Panc1 (cell line): ENCODE measurements around the gene ADARB2. TPM values are rescaled to one million over a fixed set of nuclear protein-coding genes. Genes with fewer than 3 reads are reported as not detected.

Source experiments
- ATAC-seq: fragments of 200-7000 bp; cut with Tn5 transposase; 2 replicates; pipeline ENCODE4 v1.9.1; 2020; ENCODE audit warnings: mild to moderate bottlenecking, moderate library complexity
- BruUV-seq: library from RNA; stranded (reverse); fragments of 400-500 nt; replicated peaks from 2 replicates; lab custom pipeline; 2021; lab: Mats Ljungman, UMichigan
- CTCF ChIA-PET: fragments of 300-600 bp; sonication (Branson Sonifier 250); formaldehyde crosslinking; loops from one replicate; lab custom pipeline; 2022; ENCODE audit warnings: antibody characterized with exemption; lab: Charles Lee
- POLR2A ChIA-PET: fragments of 300-600 bp; sonication (Branson Sonifier 250); formaldehyde crosslinking; loops from one replicate; lab custom pipeline; 2022; ENCODE audit warnings: antibody characterized with exemption; lab: Charles Lee
- DNase-seq: peaks from one replicate; pipeline ENCODE4 v3.0.0-alpha.2; 2010; ENCODE audit warnings: low read depth, low spot score
- H3K27ac ChIP-seq: 2 replicates; pipeline ENCODE4 v1.5.1; 2011; ENCODE audit warnings: mild to moderate bottlenecking, low read length, inconsistent platforms
- H3K27me3 ChIP-seq: fragments of 200-500 bp; sonication (Bioruptor generic); 2 replicates; pipeline ENCODE4 v1.6.0; 2014; ENCODE audit warnings: low read length, inconsistent platforms; ENCODE audit not compliant: control insufficient read depth, insufficient read depth
- H3K36me3 ChIP-seq: fragments of 200-500 bp; sonication (Bioruptor generic); 2 replicates; pipeline ENCODE4 v1.5.1; 2014; ENCODE audit warnings: inconsistent platforms, mild to moderate bottlenecking, low read length, moderate library complexity; ENCODE audit not compliant: control insufficient read depth, insufficient read depth
- H3K4me1 ChIP-seq: 2 replicates; pipeline ENCODE4 v1.5.1; 2011; ENCODE audit warnings: inconsistent platforms, mild to moderate bottlenecking, low read length, moderate library complexity; ENCODE audit not compliant: control insufficient read depth, insufficient read depth
- H3K4me3 ChIP-seq, 2 experiments: 2 replicates each; pipeline ENCODE4 v1.5.1; 2011 to 2012; ENCODE audit warnings: low read depth in 2 of 2, low read length in 2 of 2, mild to moderate bottlenecking in 2 of 2, inconsistent platforms in 1 of 2, moderate library complexity in 1 of 2
- H3K9me3 ChIP-seq: fragments of 200-500 bp; sonication (Bioruptor generic); 2 replicates; pipeline ENCODE4 v1.5.1; 2014; ENCODE audit warnings: low read depth, mild to moderate bottlenecking, inconsistent platforms, low read length, moderate library complexity; ENCODE audit not compliant: control insufficient read depth, insufficient read depth
- POLR2AphosphoS5 ChIP-seq: IDR thresholded peaks from 2 replicates; pipeline ENCODE4 v1.6.1; 2012; ENCODE audit warnings: mild to moderate bottlenecking, low read depth, low read length, moderate library complexity
- REST ChIP-seq, 2 experiments: IDR thresholded peaks; 2 replicates each; pipeline ENCODE4 v1.6.1; 2011 to 2012; ENCODE audit warnings: low read depth in 2 of 2, control low read depth in 1 of 2, low read length in 1 of 2, mild to moderate bottlenecking in 1 of 2, moderate library complexity in 1 of 2; ENCODE audit not compliant: insufficient read depth in 1 of 2
- SIN3A ChIP-seq: IDR thresholded peaks from 2 replicates; pipeline ENCODE4 v1.6.1; 2012; ENCODE audit warnings: low read depth, mild to moderate bottlenecking, low read length, moderate library complexity, borderline replicate concordance; ENCODE audit not compliant: insufficient read depth
- TCF7L2 ChIP-seq: IDR thresholded peaks from 2 replicates; pipeline ENCODE4 v1.6.1; 2011; ENCODE audit warnings: mild to moderate bottlenecking, low read depth, low read length, inconsistent platforms
- in situ Hi-C: cut with HindIII; loops from 2 replicates; pipeline ENCODE4 v1.10.0; 2016; ENCODE audit warnings: low sequenced_read_pairs, low pct_unique_long_range_greater_than_20kb
- intact Hi-C: fragments of 100-400 bp; cut with micrococcal nuclease; formaldehyde crosslinking; loops from one replicate; pipeline ENCODE4 v1.10.0; 2022; ENCODE audit not compliant: unreplicated experiment
- total RNA-seq: library from RNA; stranded (reverse); gene quantifications from one replicate; pipeline ENCODE4 v1.2.1, GENCODE V29; 2021; ENCODE audit not compliant: unreplicated experiment
- TF ChIP-seq, protein P1 (sequence below): fragments of 450-650 bp; IDR thresholded peaks from 2 replicates; pipeline ENCODE4 v1.5.1; 2017; ENCODE audit warnings: mild to moderate bottlenecking

Gene ADARB2
- total RNA-seq, 1 experiment from 2014 or later: 0.31 TPM

- intact Hi-C loops: no loop called here
- H3K9me3 ChIP-seq: no peaks in the 10 kb centered on the region
- no peak overlapping the region for H3K4me3 ChIP-seq
- H3K4me1 ChIP-seq: no peaks in the 10 kb centered on the region
- H3K36me3 ChIP-seq: no peaks in the 10 kb centered on the region
- no peaks in the 10 kb centered on the region for H3K27me3 ChIP-seq
- DNase-seq (no peak), ATAC-seq (no peak)
- no TSS peak for BruUV-seq
- H3K27ac ChIP-seq: no peak overlapping the region
- ChIA-PET CTCF (no interaction called here), POLR2A (no interaction called here)
- TF ChIP-seq POLR2AphosphoS5: no peak
- no peak for TF ChIP-seq SIN3A
- TF ChIP-seq, protein P1, sequence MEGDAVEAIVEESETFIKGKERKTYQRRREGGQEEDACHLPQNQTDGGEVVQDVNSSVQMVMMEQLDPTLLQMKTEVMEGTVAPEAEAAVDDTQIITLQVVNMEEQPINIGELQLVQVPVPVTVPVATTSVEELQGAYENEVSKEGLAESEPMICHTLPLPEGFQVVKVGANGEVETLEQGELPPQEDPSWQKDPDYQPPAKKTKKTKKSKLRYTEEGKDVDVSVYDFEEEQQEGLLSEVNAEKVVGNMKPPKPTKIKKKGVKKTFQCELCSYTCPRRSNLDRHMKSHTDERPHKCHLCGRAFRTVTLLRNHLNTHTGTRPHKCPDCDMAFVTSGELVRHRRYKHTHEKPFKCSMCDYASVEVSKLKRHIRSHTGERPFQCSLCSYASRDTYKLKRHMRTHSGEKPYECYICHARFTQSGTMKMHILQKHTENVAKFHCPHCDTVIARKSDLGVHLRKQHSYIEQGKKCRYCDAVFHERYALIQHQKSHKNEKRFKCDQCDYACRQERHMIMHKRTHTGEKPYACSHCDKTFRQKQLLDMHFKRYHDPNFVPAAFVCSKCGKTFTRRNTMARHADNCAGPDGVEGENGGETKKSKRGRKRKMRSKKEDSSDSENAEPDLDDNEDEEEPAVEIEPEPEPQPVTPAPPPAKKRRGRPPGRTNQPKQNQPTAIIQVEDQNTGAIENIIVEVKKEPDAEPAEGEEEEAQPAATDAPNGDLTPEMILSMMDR: no peak
- in situ Hi-C loops: no loop called here
These were observed 95.9 kb downstream of the ADARB2 start for GRCh38 chr10:1641402-1641801.

DNA sequence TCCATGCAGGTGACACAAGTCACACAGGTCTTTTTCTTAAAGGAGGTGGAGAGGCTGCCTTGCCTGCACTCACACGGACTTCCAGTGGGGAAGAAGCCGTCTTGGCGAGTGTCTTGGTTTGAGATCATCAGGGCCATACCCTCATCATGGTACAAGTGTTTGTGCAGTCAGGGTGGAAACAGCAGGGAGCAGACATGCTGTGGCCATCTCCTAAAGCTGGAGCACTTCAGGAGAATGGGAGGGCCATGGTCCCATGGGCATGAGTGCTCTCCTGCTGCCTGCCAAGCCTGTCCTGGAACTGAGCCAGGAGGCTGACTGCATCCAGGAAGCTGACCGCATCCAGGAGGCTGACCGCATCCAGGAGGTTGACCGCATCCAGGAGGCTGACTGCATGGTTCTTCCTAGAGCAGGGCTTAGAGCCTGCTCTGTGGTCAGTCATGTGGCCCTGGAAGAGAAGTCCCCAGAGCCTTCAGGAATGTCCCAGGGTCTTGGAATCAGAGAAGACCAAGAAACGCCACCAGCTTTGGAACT is 98.4 kb downstream of the ADARB2 start:
- Histone ChIP-seq H3K27me3 (no peaks in the 10 kb centered on the region), H3K4me1 (no peaks in the 10 kb centered on the region), H3K4me3 (no peak overlapping the region), H3K36me3 (no peaks in the 10 kb centered on the region), H3K27ac (no peak overlapping the region), H3K9me3 (no peaks in the 10 kb centered on the region)
- BruUV-seq: no TSS peak
- CTCF ChIA-PET: no interaction called here
- TF ChIP-seq POLR2AphosphoS5 (no peak), REST (IDR thresholded peaks at IDR 0.05; ENCODE audit: insufficient read depth in 1 of 2, low read depth in 2 of 2, low read length in 1 of 2) (no peak)
- POLR2A ChIA-PET: no interaction called here
- intact Hi-C loops (no loop called here), in situ Hi-C loops (no loop called here)
- no peak for ATAC-seq
- DNase-seq: no peak

DNA sequence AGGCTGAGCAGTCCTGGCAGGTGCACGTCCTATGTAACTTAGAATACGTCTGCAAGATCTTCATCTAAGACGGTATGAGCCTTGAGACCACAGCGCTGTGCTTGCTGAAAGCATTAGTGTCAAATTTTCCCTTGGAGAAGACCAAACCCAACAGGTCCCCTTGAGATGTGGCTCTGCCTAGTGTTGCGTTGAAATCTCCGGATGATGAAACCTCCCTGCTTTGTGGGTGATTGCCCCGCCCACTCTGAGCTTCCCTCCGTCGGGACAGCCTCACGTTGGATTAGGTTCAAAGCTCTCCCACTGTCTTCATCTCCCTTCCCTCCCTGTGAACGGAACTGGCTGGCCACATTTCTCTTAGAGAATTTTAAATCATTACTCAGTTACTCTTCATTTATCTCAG is 102.0 kb downstream of the ADARB2 start:
- no peaks in the 10 kb centered on the region for H3K4me1 ChIP-seq
- intact Hi-C loops (no loop called here), in situ Hi-C loops (no loop called here)
- ATAC-seq (no peak), DNase-seq (no peak)
- ChIA-PET POLR2A (no interaction called here), CTCF (no interaction called here)
- TF ChIP-seq, protein P1: no peak
- TF ChIP-seq POLR2AphosphoS5: no peak
- TF ChIP-seq REST (IDR thresholded peaks at IDR 0.05; ENCODE audit: insufficient read depth in 1 of 2, low read depth in 2 of 2, low read length in 1 of 2): no peak
- TF ChIP-seq SIN3A: no peak
- TF ChIP-seq TCF7L2: no peak
- no TSS peak for BruUV-seq
- H3K27ac ChIP-seq: no peak overlapping the region
- no peaks in the 10 kb centered on the region for H3K9me3 ChIP-seq
- H3K36me3 ChIP-seq: no peaks in the 10 kb centered on the region
- no peak overlapping the region for H3K4me3 ChIP-seq
- no peaks in the 10 kb centered on the region for H3K27me3 ChIP-seq
